Gastroesophageal sphincter (tissue), 3 donors: ENCODE measurements around the gene PIP4K2A.

Experiments used
- CTCF ChIP-seq, 4 experiments: fragments of 200-600 bp in 2 of 4; fragments of 450-650 bp in 2 of 4; sonication (generic) in 1 of 4; IDR thresholded peaks; one replicate each; pipeline ENCODE4 v1.5.1; 2017 to 2019; ENCODE audit warnings: antibody characterized with exemption in 4 of 4, mild to moderate bottlenecking in 2 of 4, moderate library complexity in 2 of 4
- POLR2A ChIP-seq, 2 donors: fragments of 450-650 bp; IDR thresholded peaks; one replicate each; pipeline ENCODE4 v1.6.1; 2017; ENCODE audit warnings: antibody characterized with exemption in 2 of 2, mild to moderate bottlenecking in 2 of 2, moderate library complexity in 1 of 2
- POLR2AphosphoS5 ChIP-seq: sonication (generic); formaldehyde crosslinking; IDR thresholded peaks from one replicate; pipeline ENCODE4 v1.6.1; 2017; ENCODE audit warnings: antibody characterized with exemption

GRCh38 chr10:22647244-22647643 is 67.1 kb downstream of the PIP4K2A start:
- TF ChIP-seq CTCF (IDR thresholded peaks at IDR 0.05) = no peak
- no peak for TF ChIP-seq POLR2A (IDR thresholded peaks at IDR 0.05)
- TF ChIP-seq POLR2AphosphoS5 = no peak
